GM23338 (cell line): ENCODE measurements around the gene TNFRSF8.

Experiments used
- CREB1 ChIP-seq: fragments of 250-450 bp; sonication (Bioruptor Pico); IDR thresholded peaks from 2 replicates; pipeline ENCODE4 v1.5.0; 2020; ENCODE audit warnings: low read depth, mild to moderate bottlenecking, moderate library complexity
- EZH2 ChIP-seq: fragments of 200-600 bp; sonication (generic); IDR thresholded peaks from one replicate; pipeline ENCODE4 v1.8.0; 2017; ENCODE audit warnings: antibody characterized with exemption, mild to moderate bottlenecking, low read depth; ENCODE audit not compliant: unreplicated experiment
- NANOG ChIP-seq: IDR thresholded peaks from 2 replicates; pipeline ENCODE4 v1.6.1; 2016; ENCODE audit warnings: antibody characterized with exemption, borderline replicate concordance
- POLR2AphosphoS5 ChIP-seq: IDR thresholded peaks from 2 replicates; pipeline ENCODE4 v1.6.1; 2016; ENCODE audit warnings: antibody characterized with exemption, low read depth
- STAT1 ChIP-seq: IDR thresholded peaks from one replicate; pipeline ENCODE4 v1.6.1; 2016; ENCODE audit warnings: antibody characterized with exemption; ENCODE audit not compliant: unreplicated experiment
- ZNF331 ChIP-seq: fragments of 250-450 bp; sonication (Bioruptor Pico); IDR thresholded peaks from 2 replicates; pipeline ENCODE4 v1.5.0; 2020; ENCODE audit warnings: low read depth, mild to moderate bottlenecking, moderate library complexity
- TF ChIP-seq, protein P1 (sequence below), 2 experiments: fragments of 200-600 bp in 1 of 2; sonication (generic) in 1 of 2; conservative IDR thresholded peaks; 2 replicates each; pipeline versions ENCODE4 v1.5.1 to v1.6.1; 2016 to 2017; ENCODE audit warnings: antibody characterized with exemption in 2 of 2, low read depth in 2 of 2, mild to moderate bottlenecking in 2 of 2, moderate library complexity in 1 of 2
- TF ChIP-seq, protein P2 (sequence below): IDR thresholded peaks from one replicate; pipeline ENCODE4 v1.6.1; 2018; ENCODE audit warnings: antibody characterized with exemption; ENCODE audit not compliant: unreplicated experiment

GRCh38 chr1:12016182-12016581 lies 46.9 kb upstream of the TNFRSF8 start:
- TF ChIP-seq, protein P1, sequence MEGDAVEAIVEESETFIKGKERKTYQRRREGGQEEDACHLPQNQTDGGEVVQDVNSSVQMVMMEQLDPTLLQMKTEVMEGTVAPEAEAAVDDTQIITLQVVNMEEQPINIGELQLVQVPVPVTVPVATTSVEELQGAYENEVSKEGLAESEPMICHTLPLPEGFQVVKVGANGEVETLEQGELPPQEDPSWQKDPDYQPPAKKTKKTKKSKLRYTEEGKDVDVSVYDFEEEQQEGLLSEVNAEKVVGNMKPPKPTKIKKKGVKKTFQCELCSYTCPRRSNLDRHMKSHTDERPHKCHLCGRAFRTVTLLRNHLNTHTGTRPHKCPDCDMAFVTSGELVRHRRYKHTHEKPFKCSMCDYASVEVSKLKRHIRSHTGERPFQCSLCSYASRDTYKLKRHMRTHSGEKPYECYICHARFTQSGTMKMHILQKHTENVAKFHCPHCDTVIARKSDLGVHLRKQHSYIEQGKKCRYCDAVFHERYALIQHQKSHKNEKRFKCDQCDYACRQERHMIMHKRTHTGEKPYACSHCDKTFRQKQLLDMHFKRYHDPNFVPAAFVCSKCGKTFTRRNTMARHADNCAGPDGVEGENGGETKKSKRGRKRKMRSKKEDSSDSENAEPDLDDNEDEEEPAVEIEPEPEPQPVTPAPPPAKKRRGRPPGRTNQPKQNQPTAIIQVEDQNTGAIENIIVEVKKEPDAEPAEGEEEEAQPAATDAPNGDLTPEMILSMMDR (conservative IDR thresholded peaks at IDR 0.05; ENCODE audit: low read depth in 2 of 2), result no peak
- TF ChIP-seq NANOG (no peak), ZNF331 (CRISPR knock-in tag) (no peak), POLR2AphosphoS5 (no peak), STAT1 (no peak), CREB1 (CRISPR knock-in tag) (no peak), EZH2 (no peak)
- TF ChIP-seq, protein P2, sequence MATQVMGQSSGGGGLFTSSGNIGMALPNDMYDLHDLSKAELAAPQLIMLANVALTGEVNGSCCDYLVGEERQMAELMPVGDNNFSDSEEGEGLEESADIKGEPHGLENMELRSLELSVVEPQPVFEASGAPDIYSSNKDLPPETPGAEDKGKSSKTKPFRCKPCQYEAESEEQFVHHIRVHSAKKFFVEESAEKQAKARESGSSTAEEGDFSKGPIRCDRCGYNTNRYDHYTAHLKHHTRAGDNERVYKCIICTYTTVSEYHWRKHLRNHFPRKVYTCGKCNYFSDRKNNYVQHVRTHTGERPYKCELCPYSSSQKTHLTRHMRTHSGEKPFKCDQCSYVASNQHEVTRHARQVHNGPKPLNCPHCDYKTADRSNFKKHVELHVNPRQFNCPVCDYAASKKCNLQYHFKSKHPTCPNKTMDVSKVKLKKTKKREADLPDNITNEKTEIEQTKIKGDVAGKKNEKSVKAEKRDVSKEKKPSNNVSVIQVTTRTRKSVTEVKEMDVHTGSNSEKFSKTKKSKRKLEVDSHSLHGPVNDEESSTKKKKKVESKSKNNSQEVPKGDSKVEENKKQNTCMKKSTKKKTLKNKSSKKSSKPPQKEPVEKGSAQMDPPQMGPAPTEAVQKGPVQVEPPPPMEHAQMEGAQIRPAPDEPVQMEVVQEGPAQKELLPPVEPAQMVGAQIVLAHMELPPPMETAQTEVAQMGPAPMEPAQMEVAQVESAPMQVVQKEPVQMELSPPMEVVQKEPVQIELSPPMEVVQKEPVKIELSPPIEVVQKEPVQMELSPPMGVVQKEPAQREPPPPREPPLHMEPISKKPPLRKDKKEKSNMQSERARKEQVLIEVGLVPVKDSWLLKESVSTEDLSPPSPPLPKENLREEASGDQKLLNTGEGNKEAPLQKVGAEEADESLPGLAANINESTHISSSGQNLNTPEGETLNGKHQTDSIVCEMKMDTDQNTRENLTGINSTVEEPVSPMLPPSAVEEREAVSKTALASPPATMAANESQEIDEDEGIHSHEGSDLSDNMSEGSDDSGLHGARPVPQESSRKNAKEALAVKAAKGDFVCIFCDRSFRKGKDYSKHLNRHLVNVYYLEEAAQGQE, result no peak
